Measurements from ENCODE around the gene APOLD1. TPM values are rescaled to one million over a fixed set of nuclear protein-coding genes. Genes with fewer than 3 reads are reported as not detected.

APOLD1 gene
- polyA plus RNA-seq, 1 donor from 2014 or later = 1.1 TPM

DNA sequence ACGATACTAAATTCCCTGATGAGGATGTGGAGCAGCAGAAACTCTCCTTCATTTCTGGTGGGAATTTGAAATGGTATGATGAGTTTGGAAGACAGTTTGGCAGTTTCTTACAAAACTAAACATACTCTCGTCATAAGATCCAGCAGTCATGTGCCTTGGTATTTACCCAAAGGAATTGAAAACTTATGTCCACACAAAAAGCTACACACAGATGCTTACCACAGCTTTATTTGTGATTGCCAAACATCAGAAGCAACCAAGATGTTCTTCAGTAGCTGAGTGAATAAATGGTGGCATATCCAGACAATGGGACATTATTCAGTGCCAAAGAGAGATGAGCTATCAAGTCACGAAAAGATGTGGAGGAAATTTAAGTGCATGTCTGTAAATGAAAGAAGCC is 10.7 kb upstream of the APOLD1 start:
- H2AFZ ChIP-seq (ENCODE audit: low read depth, low read length) = no peak overlapping the region
- no peaks in the 10 kb centered on the region for H3K36me3 ChIP-seq (ENCODE audit: insufficient read depth, low read length)
- H3K27me3 ChIP-seq (ENCODE audit: insufficient read depth, low read depth, low read length) = no peaks in the 10 kb centered on the region
- H3K9ac ChIP-seq (ENCODE audit: low read length) = no peak overlapping the region
- H3F3A ChIP-seq (ENCODE audit: insufficient read depth, low read length, poor library complexity, severe bottlenecking) = no peaks in the 10 kb centered on the region
- H3K9me2 ChIP-seq (ENCODE audit: insufficient read depth, low read length) = no peaks in the 10 kb centered on the region
- H3K79me2 ChIP-seq (replicated peaks; ENCODE audit: insufficient read depth, low read length) = no peaks in the 10 kb centered on the region
- H3K4me3 ChIP-seq (ENCODE audit: low read length) = no peak overlapping the region
- H3K4me2 ChIP-seq (ENCODE audit: low read length) = no peak overlapping the region
- TF ChIP-seq POLR2AphosphoS5 (IDR thresholded peaks at IDR 0.05) (no peak), MXI1 (conservative IDR thresholded peaks at IDR 0.05; ENCODE audit: poor library complexity, severe bottlenecking) (no peak), RAD21 (conservative IDR thresholded peaks at IDR 0.05) (no peak), EZH2 (IDR thresholded peaks at IDR 0.05; ENCODE audit: borderline replicate concordance, insufficient read depth, low read length, poor library complexity, severe bottlenecking) (no peak), EP300 (conservative IDR thresholded peaks at IDR 0.05; ENCODE audit: poor library complexity, severe bottlenecking) (no peak), TAF1 (IDR thresholded peaks at IDR 0.05; ENCODE audit: low read depth) (no peak), SMC3 (conservative IDR thresholded peaks at IDR 0.05; ENCODE audit: poor library complexity) (no peak), CTCF (IDR thresholded peaks at IDR 0.05; ENCODE audit: poor library complexity, severe bottlenecking) (no peak)
- TF ChIP-seq, protein P1, sequence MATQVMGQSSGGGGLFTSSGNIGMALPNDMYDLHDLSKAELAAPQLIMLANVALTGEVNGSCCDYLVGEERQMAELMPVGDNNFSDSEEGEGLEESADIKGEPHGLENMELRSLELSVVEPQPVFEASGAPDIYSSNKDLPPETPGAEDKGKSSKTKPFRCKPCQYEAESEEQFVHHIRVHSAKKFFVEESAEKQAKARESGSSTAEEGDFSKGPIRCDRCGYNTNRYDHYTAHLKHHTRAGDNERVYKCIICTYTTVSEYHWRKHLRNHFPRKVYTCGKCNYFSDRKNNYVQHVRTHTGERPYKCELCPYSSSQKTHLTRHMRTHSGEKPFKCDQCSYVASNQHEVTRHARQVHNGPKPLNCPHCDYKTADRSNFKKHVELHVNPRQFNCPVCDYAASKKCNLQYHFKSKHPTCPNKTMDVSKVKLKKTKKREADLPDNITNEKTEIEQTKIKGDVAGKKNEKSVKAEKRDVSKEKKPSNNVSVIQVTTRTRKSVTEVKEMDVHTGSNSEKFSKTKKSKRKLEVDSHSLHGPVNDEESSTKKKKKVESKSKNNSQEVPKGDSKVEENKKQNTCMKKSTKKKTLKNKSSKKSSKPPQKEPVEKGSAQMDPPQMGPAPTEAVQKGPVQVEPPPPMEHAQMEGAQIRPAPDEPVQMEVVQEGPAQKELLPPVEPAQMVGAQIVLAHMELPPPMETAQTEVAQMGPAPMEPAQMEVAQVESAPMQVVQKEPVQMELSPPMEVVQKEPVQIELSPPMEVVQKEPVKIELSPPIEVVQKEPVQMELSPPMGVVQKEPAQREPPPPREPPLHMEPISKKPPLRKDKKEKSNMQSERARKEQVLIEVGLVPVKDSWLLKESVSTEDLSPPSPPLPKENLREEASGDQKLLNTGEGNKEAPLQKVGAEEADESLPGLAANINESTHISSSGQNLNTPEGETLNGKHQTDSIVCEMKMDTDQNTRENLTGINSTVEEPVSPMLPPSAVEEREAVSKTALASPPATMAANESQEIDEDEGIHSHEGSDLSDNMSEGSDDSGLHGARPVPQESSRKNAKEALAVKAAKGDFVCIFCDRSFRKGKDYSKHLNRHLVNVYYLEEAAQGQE (IDR thresholded peaks at IDR 0.05; ENCODE audit: borderline replicate concordance) = no peak
- no peak overlapping the region for H3K27ac ChIP-seq (ENCODE audit: low read length)
- no peaks in the 10 kb centered on the region for H3K9me3 ChIP-seq (ENCODE audit: low read length)
- no peaks in the 10 kb centered on the region for H4K20me1 ChIP-seq (ENCODE audit: insufficient read depth)

DNA sequence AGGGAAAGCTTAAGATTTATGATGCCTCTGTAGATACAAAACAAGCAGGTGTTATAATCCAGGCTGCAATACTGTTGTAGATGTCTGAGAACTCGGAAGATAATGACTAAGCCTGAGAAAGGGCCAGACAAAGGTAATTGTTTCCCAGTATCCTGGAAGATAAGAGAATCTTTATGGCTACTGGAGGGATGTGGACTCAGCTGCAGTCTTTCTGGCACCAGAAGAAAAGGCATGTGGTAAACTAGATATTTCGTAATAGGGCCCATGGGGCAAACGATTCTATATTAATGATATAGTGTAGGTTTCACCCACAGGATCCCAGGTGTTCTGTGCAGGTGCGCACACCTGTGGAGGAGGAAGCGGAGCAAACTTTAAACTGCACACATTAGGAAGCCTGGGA is 9.2 kb upstream of the APOLD1 start:
- no peak overlapping the region for H3K27ac ChIP-seq (ENCODE audit: low read length)

More for the DNA sequence above, 9.2 kb upstream of the APOLD1 start:
- no peaks in the 10 kb centered on the region for H3K9me3 ChIP-seq (ENCODE audit: low read length)
- H3K79me2 ChIP-seq (replicated peaks; ENCODE audit: insufficient read depth, low read length) = no peaks in the 10 kb centered on the region
- H3K4me2 ChIP-seq (ENCODE audit: low read length) = no peak overlapping the region
- no peak overlapping the region for H2AFZ ChIP-seq (ENCODE audit: low read depth, low read length)
- no peak overlapping the region for H3K4me3 ChIP-seq (ENCODE audit: low read length)
- no peaks in the 10 kb centered on the region for H3K27me3 ChIP-seq (ENCODE audit: insufficient read depth, low read depth, low read length)
- TF ChIP-seq, protein P1 (IDR thresholded peaks at IDR 0.05; ENCODE audit: borderline replicate concordance) = no peak
- TF ChIP-seq CTCF (IDR thresholded peaks at IDR 0.05; ENCODE audit: poor library complexity, severe bottlenecking) (no peak), SMC3 (conservative IDR thresholded peaks at IDR 0.05; ENCODE audit: poor library complexity) (no peak), MXI1 (conservative IDR thresholded peaks at IDR 0.05; ENCODE audit: poor library complexity, severe bottlenecking) (no peak), EZH2 (IDR thresholded peaks at IDR 0.05; ENCODE audit: borderline replicate concordance, insufficient read depth, low read length, poor library complexity, severe bottlenecking) (no peak), TAF1 (IDR thresholded peaks at IDR 0.05; ENCODE audit: low read depth) (no peak), RAD21 (conservative IDR thresholded peaks at IDR 0.05) (no peak), EP300 (conservative IDR thresholded peaks at IDR 0.05; ENCODE audit: poor library complexity, severe bottlenecking) (no peak), POLR2AphosphoS5 (IDR thresholded peaks at IDR 0.05) (no peak)
- no peaks in the 10 kb centered on the region for H4K20me1 ChIP-seq (ENCODE audit: insufficient read depth)
- no peaks in the 10 kb centered on the region for H3F3A ChIP-seq (ENCODE audit: insufficient read depth, low read length, poor library complexity, severe bottlenecking)
- H3K9me2 ChIP-seq (ENCODE audit: insufficient read depth, low read length) = no peaks in the 10 kb centered on the region
- H3K36me3 ChIP-seq (ENCODE audit: insufficient read depth, low read length) = no peaks in the 10 kb centered on the region
- no peak overlapping the region for H3K9ac ChIP-seq (ENCODE audit: low read length)

Data from neural cell (in vitro differentiated cells).